ENCODE results near the gene RPS13.
"Not testable (repeated sequence)": the region's sequence is repeated elsewhere in the genome, so short reads cannot be mapped to it uniquely, and the experiment has no call there.

Gene RPS13

DNA sequence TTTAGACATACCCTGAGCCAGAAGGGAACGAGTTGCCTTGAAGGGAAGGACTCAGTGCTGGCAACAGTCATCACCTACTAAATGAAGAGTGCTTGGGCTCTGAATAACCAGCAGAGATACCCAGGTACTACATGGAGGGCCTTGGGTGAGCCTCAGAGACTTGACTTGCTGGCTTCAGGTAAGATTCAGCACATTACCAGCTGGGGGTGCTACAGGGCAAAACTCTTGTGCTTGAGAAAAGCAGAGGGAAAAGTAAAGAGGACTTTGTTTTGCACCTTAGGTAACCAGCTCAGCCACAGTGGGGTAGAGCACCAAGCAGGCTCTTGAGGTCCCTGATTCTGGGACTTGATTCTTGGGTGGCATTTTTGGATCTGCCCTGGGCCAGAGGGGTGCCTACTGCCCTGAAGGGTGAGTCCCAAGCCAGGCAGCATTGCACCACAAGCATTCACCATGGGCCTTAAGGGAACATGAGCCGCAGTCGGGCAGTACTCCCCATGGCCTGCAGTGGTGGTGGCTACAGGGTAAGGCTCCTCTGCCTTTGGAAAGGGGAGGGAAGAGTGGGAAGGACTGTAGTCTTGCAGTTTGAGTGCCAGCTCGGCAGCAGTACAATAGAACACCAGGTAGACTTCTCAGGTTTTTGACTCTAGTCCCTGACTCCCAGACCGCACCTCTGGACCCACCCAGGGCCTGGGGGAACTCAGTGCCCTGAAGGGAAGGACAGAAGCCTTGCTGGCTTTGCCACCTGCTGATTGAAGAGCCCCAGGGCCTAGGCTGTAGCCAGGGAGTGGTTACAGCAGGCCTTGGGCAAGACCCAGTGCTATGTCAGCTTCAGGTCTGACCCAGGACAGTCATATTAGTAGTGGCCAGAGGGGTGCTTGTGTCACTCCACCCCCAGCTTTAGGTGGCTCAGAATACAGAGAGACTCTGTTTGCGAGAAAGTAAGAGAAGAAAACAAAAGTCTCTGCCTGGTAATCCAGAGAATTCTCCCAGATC is 40.5 kb downstream of the RPS13 start:
- DNase-seq (ENCODE audit: low spot score), result no peak

DNA sequence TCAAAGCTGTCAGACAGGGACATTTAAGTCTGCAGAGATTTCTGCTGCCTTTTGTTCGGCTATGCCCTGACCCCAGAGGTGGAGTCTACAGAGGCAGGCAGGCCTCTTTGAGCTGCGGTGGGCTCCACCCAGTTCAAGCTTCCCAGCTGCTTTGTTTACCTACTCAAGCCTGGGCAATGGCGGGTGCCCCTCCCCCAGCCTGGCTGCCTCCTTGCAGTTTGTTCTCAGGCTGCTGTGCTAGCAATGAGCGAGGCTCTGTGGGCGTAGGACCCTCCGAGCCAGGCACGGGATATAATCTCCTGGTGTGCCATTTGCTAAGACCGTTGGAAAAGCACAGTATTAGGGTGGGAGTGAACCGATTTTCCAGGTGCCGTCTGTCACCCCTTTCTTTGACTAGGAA is 43.4 kb downstream of the RPS13 start:
- DNase-seq (ENCODE audit: low spot score), result not testable (repeated sequence)

DNA sequence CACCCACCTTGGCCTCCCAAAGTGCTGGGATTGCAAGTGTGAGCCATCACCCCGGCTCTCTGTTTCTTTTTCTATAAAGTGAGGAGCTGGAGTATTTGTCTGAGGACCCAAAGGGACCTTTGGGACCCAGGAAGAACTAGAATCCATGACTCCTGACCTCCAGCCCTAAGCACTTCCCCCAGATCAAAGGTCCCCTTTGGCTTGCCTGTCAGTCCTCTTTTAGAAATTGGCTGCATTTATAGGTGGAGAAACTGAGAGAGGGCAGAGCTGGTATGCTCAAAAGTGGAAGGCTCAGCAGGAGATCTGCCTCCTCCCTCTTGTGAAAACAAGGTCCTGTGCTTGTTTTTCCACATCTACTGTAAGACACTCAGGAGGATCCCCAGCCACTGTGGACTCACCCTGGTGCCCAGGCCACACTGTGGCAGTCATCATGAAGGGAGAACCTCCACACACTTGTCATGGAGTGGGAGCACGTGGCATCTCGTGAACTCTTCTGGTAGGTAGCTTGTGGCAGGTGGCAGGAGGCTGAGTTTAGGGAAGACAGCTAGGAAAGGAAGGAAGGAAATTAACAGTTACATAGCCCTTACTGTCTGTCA is 50.9 kb downstream of the RPS13 start:
- DNase-seq (ENCODE audit: low spot score), result no peak

DNA sequence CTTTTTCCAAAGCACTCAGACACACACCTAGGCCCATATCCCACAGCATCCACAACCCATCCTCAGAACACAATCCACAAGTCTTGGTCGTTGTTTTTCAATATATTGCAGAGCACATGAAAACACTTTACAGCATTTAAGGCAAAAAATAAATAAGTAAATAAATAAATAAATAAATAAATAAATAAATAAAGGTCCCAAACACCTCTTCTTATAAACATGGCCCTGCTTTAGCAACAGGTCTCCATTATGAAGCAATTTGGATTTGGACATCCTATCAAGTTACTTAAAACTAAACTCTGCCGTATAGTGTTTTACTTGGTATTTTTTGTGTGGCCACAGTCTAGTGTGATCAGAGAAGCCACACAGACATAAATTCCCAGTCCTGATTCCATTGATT is 52.5 kb downstream of the RPS13 start:
- DNase-seq (ENCODE audit: low spot score), result no peak
